ENCODE measurements around the gene SLCO1A2.

The SLCO1A2 gene

DNA sequence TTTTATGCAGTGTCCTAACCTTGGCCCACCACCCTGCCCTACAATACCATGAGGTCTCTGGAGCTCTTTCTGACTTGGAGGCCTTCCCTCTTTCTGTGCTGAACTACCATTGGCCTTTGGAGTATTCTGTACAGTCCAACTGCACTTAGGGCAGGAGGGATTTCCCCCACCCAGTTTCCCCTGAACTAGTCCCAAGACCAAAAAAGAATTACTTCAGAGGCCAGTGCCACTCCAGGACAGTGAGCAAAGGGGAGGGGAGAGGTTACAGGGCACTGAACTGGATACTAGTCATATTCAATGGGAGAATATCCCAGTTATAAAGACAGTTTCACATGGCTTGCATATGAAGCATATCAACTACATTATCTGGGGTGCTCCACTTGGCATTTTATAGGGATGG, 6.1 kb downstream of the SLCO1A2 start:
- DNase-seq, result no peak

DNA sequence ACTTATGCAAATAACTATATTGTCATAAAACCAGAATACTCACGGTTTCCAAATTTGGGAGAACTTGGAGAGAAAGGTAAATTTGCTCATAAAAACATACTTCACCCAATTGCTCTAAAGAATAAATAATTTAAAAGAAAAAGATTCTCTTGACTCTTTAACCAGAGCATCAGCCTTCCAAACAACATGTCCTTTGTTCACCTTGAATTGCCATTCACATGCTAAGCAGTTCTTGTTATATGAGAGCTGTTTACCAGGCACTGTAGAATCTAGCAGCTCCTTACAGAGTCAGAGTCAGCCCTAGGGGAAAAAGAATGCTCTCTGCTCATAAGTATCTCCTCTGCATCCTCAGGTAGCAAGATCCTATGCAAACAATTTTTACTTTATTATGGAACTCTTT, 10.2 kb downstream of the SLCO1A2 start:
- no peak for DNase-seq

DNA sequence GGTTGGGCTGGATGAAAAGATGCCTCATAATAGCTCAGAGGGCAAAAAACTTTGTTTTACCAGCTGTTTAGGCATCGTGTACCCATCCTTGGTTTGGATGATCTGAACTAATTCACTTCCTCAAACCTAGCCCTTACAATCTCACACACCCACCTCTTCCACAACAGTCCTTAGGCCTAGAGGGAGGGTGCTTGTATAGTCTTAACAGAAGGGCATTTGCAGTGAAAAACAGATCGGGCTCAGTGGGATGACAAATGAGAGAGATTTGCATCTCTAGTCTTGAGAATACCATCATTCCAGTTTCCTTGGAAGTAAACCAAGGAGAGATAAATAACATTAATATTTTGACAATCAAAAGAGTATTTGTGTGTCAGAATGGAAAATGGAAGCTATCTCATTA, 11.0 kb downstream of the SLCO1A2 start:
- DNase-seq, result no peak

DNA sequence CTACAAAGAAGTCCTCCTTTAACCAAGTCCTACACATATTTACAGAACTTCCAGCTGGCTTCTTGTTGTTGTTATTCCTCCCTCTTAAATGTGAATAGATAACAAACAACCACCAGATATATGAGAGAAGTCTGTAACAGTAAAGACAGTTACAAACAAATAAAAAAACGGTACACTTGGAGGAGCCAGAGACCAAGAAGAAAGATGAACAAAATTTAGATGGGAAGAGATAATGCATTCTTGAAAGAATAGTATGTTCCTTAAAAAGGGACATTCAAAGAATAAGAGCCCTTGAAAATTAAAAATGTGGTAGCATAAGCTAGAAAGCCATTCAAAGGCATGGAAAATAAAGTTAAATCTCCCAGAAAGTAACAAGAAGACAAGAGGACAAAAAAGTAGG, 25.9 kb downstream of the SLCO1A2 start:
- DNase-seq, result no peak

DNA sequence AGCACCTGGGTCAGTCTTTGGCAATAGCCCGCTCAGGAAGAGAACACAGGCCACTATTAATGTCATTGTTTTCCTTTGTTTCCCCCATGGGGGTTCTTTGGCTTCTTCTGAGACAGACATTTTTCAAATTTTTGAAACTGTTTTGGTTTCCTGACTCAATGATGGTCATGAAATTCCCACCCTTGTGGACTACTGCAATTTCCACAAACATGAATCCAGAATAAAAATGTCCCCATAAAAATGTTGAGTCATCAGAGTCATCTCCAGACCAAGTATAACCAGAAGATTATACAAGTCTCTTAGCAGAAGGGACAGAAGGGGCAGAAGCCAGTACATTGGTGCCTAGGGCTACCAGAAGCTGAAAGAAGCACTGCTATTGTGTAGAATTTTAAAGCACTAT, 29.1 kb downstream of the SLCO1A2 start:
- DNase-seq, result no peak

DNA sequence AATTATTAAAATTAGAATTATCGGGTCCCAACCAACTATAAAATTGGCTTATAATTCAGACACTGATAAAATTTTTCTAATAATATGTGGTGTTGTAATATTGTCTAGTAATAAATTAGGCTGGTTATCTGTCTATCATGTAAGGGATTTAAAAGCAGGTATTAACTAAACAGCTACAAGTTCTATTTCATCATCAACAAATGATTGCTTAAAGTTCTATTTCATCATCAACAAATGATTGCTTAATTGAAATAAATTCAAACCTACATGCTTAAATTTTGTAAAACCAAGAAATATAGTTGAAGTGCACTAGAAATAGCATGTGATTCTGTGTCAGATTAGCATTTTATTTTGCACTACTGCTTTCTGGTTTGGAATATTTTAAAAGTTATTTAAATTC, 34.1 kb downstream of the SLCO1A2 start:
- DNase-seq, result no peak

DNA sequence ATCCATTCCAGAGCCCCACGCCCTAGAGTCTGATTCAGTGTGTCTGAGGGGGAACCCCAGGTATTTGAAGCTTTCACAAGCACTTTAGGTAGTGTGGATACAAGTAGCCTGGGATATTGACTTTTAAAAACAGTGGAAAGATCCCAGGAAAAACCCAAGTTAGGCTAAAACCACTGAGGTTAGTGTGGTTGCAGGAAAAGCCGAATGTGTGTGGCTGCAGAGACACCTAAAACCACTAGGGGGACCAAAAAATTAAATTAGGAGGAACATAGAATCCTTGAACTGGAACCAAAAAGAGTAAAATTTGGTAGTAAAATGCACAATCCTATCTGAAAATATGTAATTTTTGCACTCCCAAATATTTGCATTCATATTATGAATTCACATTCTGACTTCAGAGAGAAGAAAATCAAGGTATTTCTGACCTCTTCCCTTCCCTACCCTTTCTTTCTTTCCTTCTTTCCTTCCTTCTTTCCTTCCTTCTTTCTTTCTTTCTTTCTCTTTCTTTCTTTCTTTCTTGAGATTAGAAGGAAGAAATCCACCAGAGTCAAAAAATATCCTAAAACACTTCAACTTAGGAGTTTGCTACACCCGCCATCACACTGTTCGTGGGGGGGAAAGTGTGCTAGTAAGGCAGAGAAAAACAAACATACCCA, 37.8 kb downstream of the SLCO1A2 start:
- DNase-seq, result peak; percentile 39

DNA sequence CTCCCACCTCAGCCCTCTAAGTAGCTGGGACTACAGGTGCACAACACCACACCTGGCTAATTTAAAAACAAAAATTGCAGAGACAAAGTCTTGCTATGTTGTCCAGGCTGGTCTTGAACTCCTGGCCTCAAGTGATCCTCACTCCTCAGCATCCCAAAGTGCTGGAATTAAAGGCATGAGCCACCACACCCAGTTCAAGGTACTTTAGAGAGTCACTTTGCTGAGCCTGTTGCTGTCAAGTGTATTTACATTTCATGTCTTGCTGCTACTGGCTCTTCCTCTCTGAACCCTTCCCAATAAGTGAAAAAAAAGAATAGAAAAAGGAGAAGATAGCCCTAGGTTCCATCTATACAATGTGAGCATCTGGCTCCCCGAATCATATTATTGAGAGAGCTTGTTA, 38.4 kb downstream of the SLCO1A2 start:
- no peak for DNase-seq

DNA sequence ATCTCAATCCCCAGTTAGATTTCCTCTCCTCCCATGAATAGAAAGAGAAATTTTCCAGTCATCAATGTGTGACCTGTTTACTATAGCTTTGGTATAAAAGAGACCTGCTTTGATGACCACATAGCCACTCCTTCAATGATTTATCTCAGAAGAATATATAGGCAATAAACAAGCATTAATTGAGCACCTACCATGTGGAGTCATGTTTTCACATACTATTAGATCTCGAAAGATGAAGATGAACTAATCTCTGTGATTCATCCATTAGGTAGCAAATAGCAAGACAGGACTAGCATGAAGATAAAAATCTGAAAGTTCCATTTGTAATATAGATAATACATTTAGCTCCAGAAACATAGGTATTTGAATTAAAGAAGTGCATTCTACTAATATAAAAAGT, 40.5 kb downstream of the SLCO1A2 start:
- DNase-seq, result no peak

DNA sequence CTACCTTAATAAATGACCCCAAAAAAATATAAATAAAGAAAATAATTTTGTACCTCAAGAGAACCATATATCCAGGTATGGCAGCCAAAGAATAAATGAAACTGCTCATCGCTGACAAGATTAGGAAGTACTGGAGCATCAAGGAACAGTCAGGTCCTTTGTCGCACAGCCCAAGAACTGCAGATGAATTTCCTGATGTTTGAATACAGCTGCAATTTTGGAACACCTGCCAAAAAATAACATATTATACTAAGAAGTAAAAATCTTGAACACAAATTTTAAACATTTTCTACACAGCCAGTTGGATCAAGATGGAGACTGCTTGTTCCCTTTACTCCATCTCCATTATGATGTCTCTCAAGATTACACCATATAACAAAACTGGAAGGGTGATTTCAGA, 42.6 kb downstream of the SLCO1A2 start:
- no peak for DNase-seq

DNA sequence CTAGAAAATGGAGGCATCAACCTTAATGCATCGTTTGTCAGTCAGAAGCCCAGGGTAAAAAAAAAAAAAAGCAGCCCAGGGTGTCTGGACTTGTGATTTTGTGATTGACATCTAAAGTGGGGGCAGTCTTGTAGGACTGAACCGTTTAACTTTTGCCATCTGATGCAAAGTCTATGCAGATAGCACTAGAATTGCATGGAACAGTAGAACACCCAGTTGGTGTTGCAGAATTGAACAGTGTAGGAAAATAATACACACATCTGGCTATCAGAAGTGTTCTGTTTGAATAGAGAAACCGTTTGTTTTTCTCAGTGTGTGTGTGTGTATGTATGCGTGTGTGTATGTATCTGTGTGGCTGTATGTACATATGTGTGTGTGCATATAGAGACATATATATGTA, 45.0 kb downstream of the SLCO1A2 start:
- DNase-seq, result no peak

DNA sequence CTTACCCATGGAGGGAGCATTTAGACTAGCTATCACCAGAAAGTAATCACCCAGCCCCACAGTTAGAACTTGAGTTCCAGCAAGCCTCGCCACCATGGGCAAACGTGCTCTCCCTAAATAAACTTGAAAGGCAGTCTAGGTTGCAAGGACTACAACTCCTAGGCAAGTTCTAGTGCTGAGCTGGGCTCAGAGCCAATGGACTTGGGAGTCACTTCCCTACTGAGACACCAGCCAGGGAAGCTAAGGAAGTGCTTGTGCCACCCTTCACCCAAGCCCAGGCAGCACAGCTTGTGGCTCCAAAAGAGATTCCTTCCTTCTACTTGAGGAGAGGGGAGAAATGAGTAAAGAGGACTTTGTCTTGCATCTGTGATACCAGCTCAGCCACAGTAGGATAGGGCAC, 57.9 kb downstream of the SLCO1A2 start:
- no peak for DNase-seq

DNA sequence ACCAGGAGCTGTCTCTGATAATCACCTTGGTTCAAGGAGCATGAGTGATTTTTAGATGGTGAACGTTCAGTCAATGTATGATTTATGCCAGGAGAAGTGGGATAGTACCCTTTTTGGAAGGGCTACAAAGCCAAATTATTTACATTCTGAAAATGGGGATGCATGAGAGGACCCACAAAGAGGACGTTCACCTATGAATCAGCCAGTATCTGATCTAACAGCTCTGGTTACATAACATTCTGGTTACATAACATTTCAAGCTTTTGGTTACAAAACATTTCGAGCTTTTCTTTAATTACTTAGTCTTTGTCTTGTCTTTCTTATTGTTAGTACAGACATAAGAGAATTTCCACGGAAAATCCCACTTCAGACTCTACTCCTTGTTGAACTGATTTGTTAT, 68.8 kb downstream of the SLCO1A2 start:
- no peak for DNase-seq

DNA sequence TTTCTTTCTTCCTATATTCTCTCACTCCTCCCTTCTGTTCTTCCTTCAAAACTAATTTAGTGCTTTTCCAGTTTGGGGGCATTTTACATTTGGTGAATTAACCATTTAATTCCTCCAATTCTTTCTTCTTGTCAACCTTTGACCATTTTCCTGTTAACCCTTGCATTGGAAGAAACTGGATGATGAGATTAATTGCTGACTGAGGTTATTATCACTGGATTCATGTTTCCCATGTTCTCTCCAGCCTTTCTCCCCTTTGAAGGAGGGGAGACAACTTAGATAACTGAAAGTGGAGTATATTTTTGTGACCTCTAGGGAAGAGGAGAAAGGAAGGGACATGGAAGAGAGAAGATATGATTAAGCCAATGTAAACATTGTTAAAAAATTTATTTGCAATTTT, 70.5 kb downstream of the SLCO1A2 start:
- no peak for DNase-seq

DNA sequence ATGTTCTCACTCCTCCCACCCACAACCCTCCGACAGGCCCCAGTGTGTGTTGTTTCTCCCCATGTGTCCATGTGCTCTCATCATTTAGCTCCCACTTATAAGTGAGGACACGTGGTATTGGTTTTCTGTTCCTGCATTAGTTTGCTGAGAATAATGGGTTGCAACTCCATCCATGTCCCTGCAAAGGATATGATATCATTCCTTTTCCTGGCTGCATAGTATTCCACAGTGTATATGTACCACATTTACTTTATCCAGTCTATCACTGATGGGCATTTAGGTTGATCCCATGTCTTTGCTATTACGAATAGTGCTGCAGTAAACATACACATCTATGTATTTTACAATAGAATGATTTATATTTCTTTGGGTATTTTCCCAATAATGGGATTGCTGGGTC, 77.5 kb downstream of the SLCO1A2 start:
- no peak for DNase-seq

DNA sequence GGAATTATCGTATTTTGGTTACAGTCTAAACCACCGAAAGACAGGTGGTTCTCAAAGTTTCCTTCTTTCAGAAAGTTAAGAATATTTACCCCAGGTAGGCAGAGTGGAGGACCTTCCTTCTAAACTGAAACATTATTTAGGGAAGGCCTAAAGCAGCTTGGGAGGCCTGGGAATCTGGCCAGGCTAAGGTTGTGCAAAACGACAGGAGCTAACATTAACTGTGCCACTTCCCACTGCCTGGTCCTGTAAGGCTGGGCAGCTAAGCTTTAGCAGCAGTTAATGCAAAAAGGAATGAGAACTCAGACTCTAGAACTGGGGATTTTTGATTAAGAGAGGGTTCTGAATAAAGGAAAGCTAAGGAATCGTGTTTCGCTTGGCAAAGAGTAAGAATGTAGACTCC, 82.6 kb downstream of the SLCO1A2 start:
- DNase-seq, result no peak

DNA sequence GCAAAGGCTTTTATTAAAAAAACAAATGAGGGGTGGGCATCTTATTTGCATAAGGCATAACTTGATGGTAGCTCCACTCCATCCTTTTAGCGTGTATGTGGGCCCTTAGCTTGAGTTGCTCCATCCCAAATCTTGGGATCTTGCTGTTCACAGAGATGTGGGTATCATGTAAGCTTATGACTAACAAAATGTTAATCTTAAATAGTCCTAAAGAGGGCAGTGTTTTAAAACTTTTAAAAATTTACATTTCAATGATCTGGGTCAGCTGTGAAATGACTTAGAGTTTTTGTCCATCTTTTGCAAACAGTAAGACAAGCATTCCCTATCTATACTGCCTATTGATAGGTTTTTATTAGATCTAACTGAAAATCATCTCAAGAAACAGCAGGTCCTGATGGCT, 86.0 kb downstream of the SLCO1A2 start:
- DNase-seq, result no peak

DNA sequence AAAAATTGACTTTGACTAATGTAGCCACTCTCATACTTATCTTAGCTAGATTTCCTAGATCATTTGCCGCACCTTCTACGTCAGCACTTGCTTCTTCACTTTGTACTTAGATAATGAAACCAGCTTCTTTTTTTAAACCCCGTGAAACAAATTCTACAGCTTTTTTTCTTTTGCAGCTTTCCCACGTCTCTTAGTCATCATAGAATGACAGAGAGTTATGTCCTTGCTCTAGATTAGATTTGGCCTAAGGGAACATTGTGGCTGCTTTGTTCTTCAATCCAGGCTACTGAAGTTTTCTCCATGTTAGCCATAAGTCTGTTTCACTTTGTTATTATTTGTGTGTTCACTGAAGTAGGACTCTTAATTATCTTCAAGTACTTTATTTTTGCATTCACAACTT, 94.9 kb downstream of the SLCO1A2 start:
- DNase-seq, result no peak

DNA sequence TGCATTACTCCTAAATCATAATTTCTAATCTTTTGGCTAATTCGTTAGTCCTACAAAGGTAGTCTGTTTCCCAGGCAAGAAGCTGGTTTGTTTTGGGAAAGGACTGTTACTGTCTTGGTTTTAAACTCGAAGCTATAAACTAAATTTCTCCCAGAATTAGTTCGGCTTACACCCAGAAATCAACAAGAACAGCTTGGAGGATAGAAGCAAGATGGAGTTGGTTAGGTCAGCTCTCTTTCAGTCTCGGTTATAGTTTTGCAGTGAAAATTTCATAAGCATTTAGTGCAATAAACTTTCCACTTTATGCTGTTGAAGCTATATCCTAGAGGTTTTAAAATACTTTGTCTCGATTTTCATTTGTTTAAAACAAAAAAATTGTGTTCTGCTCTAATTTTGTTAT, 100.3 kb downstream of the SLCO1A2 start:
- no peak for DNase-seq

DNA sequence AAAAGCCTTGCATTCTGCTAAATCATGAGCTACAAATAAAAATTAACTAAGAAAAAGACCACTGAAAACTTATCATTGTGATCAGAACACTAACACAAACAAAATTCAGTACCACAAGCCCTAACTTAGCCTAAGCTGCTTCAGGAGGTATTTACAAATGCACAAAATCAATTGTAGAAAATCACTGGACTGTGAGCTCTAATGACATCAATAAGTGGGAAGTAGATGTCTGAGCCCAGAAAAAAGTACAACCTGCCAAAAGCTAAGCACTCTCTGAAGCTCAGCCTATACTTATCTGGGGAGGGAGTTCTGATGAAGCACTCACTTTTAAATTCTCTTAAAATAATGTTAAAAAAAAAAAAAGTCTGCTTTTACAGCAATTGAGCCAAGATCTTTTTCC, 110.8 kb downstream of the SLCO1A2 start:
- DNase-seq, result no peak

DNA sequence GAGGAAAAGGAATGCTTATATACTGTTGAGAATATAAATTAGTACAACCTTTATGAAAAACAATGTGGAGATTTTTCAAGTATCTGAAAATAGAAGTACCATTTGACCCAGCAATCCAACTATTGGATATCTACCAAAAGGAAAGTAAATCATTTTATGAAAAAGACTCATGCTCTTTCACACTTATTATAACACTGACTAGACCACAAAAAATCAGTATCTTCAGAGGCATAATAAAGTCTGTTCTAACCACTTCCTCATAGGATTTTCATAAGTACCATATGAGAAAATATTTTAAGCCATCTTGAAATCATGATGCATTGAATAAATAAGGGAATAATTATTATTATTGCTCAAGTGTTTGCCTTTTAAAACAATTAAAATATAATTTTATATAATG, 112.9 kb downstream of the SLCO1A2 start:
- no peak for DNase-seq

DNA sequence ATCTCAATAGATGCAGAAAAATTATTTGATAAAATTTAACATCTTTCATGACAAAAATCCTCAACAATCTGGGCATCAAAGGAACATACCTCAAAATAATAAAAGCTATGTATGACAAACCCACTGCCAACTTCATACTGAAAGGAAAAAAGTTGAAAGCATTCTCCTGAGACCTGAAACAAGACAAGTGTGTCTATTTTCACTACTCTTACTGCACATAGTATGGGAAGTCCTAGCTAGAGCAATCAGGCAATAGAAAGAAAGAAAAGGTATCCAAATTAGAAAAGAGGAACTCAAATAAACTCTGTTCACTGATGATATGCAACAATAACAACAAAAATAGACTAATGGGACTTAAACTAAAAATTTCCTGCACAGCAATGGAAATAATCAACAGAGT, 113.6 kb downstream of the SLCO1A2 start:
- no peak for DNase-seq

DNA sequence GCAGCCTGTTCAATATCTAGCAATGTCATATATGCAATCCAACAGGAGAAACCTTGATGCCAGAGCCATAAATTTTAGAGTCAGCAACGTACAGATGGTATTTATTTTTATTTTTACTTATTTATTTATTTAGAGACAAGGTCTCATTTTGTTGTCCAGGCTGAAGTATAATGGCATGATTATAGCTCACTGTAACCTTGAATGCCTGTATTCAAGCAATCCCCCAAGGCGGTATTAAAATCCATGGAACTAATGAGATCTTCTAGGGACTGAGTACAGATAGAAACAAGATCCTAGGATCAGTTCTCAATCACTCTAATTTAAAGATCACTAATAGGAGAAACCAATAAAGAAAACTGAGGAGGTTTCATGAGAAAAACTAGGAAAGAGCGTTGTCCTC, 114.5 kb downstream of the SLCO1A2 start:
- DNase-seq, result no peak

DNA sequence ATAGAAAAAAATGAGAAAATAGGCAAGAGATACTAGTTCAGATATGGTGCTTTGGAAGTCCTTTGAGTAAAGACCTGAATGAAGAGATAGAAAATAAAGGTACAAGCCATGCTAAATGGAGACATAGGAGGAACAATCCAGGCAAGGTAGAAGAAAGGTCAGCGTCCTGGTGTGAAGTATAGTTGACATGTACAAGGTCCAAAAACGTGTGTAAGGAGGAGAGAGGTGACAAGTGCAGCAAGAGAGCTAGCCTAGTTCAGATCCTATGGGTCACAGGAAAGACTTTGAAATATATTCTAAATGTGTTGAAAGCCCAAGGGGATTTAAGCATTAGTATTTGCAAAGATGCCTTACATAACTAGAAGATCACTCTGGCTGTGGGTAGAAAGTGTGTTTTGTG, 115.5 kb downstream of the SLCO1A2 start:
- no peak for DNase-seq

Measured in CD4-positive, alpha-beta T cell treated with Interleukin-17A for 1 hour (primary cell).